HG03439 (cell line): ENCODE results near the gene OPHN1.

Experiments
- ATAC-seq: cut with Tn5 transposase; IDR thresholded peaks from one replicate; pipeline ENCODE4 v1.9.1; 2021; ENCODE audit warnings: mild to moderate bottlenecking, moderate library complexity; ENCODE audit not compliant: unreplicated experiment

Gene OPHN1

GRCh38 chrX:68183612-68184214 lies 249.6 kb downstream of the OPHN1 start:
- no peak for ATAC-seq

DNA sequence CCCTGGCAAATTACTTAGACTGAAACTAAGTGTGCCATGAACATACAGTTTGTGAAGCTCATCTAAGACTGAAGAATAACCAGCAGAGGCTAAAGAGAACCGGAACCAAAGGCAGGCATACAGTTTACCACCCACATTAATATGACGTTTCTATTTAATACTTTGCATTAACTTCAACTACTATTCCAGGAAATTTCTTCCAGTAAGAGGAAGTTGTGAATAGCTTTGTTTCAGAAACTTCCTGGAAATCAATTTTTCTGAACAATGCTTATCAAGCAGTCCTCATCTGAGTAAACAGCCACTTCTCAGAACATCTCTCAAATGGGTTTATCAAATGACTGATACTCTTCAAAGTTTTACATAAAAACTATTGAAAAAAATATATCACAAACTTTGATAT lies 252.7 kb downstream of the OPHN1 start:
- no peak for ATAC-seq

DNA sequence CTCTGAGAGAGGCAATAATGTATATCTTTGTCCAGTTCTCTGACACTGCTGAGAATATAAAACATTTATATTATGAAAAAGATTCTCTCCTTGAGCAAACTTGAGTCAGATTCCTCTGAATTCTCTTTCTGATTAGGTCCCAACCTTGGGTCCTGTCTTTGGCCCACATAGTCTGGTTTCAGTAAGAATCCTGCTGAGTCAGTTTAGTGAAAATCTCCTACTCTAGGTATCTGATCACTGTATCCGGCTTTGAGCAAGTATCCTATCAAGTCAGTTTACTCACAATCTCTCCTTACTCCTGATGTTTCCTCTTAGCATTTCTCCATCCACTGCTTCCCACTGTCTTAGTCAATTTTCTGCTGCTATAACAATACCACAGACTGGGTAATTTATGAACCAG lies 253.9 kb downstream of the OPHN1 start:
- no peak for ATAC-seq

DNA sequence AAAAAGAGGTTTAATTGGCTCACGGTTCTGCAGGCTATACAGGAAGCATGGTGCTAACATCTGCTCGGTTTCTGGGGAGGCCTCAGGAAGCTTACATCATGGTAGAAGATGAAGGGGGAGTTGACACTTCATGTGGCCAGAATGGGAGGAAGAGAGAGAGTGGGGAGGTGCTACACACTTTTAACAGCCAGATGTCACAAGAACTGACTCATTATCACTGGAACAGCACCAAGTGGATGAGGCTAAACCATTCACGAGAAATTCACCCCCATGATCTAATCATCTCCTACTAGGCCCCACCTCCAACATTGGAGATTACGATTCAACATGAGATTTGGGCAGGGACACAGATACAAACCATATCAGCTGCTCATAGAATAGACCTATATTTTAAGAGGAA lies 255.8 kb downstream of the OPHN1 start:
- ATAC-seq = no peak

DNA sequence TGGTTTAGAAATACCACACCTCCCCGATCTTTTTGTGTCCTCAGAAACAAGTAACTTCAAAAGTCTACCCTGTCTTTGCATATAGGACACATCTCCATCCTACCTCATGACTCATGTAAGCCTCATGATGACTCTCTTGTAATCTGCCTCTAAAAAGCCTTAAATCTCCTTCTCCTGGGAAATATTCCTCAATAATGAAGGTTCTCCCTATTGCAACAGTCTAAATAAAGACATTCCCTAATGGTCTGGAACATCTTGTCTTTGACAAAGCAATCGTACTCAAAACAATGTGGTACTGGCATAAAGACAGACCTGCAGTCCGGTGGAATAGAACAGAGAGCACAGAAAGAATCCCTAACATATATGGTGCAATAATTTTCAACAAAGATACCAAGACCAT lies 257.7 kb downstream of the OPHN1 start:
- no peak for ATAC-seq

DNA sequence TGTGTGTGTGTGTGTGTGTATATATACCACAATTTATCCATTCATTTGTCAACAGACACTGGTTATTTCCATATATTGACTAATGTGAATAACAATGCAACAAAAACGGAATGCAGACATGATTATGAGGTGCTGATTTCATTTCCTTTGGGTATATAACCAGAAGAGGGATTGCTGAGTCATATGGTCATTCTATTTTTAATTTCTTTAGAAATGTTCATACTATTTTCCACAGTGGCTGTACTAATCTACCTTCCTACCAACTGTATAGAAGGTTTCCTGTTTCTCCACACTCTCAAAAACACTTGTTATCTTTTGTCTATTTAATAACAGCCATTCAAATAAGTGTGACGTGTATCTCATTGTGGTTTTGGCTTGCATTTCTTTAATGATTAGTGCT lies 269.9 kb downstream of the OPHN1 start:
- ATAC-seq = no peak

- ATAC-seq = no peak
Observed at GRCh38 chrX:68147848-68148247, 285.4 kb downstream of the OPHN1 start.

- ATAC-seq = no peak
Observed at GRCh38 chrX:68146054-68146453, 287.2 kb downstream of the OPHN1 start.

DNA sequence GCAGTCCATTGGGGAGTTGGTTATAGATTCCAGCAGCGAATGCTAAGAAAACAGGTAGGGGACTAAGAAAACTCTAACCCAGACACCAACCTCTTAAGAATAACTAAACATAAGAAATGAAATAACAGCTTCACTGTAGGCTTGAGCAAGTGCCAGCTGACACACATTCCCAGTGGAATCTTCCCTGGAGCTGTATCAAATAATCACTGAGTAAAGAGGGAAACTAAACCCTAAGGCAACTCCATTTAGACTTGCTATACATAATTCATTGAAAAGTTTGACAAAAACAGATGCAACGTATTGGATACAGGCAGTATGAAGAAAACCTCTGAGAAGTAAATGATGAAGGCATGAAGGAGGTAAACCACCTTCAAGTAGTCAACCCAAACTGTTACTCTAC lies 293.5 kb downstream of the OPHN1 start:
- no peak for ATAC-seq

DNA sequence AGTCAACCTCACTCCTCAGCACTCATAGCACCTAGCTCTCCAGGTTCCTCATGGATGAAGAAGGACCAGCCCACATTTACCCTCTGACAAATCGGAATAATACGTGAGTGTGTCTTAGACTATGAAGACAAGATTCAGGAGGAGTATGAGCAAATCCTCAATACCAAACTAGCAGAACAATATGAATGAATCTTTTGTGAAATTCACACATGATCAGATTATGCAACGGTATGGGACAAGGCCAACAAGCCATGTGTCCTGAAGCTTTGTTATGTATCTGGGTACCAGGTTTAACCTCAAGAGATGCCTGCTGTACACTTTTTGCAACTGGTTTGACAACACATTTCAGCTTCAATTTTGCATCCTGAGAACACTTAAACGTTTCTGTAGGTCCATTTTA lies 300.1 kb downstream of the OPHN1 start:
- ATAC-seq = no peak

GRCh38 chrX:68132749-68133148 lies 300.5 kb downstream of the OPHN1 start:
- ATAC-seq = no peak

GRCh38 chrX:68121835-68122234 lies 311.5 kb downstream of the OPHN1 start:
- no peak for ATAC-seq

GRCh38 chrX:68121371-68121770 lies 311.9 kb downstream of the OPHN1 start:
- no peak for ATAC-seq

GRCh38 chrX:68115371-68115770 lies 317.9 kb downstream of the OPHN1 start:
- ATAC-seq = no peak

DNA sequence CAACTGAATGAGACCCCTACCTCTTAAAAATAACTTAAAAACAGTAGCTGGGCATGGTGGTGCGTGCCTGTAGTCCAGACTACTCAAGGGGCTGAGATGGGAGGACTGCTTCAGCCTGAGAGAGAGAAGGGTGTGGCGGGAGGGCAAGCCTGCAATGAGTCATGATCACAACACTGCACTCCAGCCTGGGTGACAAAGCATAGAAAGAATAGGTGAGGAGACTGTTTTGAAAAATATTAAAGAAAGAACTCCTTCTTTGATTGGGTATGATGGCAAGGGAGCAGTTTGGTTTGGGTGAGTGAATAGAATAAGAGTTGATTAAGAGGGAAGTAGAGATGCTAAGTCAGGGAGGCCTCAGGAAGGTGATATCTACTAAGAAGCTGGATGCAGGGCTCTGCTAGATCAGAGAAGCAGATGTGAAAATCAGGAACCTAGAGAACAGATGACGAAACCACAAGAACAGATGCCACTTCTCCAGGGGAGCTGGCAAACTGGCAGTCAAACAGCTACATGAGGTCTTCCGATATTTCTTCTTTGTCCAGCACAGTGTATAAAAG lies 318.6 kb downstream of the OPHN1 start:
- ATAC-seq = no peak

DNA sequence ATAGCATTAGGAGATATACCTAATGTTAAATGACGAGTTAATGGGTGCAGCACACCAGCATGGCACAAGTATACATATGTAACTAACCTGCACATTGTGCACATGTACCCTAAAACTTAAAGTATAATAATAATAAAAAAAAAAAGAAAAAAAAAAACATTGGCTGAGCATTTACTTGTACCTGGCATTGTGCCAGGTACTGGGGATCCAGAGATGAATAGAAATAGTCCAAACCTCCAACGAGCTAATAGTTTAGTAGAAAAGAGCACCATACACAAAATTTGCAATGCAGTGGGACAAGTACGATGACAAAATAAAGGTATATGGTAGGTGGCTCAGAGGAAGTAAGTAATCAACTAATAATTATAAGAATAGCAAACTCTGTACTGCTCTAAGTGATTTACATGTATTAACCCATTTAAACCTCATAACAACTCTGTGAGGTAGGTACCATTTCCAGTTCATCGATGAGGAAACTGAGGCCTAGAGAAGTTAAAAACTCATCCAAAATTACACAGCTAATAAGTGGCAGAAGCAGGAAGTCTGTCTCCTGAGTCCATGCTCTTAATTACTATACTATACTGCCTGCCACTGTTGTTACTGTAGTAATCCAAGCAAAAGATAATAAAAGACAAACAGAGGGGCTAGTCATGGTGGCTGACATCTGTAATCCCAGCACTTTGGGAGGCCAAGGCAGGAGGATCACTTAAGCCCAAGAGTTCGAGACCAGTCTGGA lies 319.3 kb downstream of the OPHN1 start:
- no peak for ATAC-seq

GRCh38 chrX:68112321-68112720 lies 321.0 kb downstream of the OPHN1 start:
- no peak for ATAC-seq

GRCh38 chrX:68109162-68109561 lies 324.1 kb downstream of the OPHN1 start:
- no peak for ATAC-seq

GRCh38 chrX:68098431-68098830 lies 334.9 kb downstream of the OPHN1 start:
- ATAC-seq = no peak

GRCh38 chrX:68090266-68090665 lies 343.0 kb downstream of the OPHN1 start:
- ATAC-seq = no peak

GRCh38 chrX:68087526-68087925 lies 345.8 kb downstream of the OPHN1 start:
- no peak for ATAC-seq

GRCh38 chrX:68086709-68087108 lies 346.6 kb downstream of the OPHN1 start:
- no peak for ATAC-seq

DNA sequence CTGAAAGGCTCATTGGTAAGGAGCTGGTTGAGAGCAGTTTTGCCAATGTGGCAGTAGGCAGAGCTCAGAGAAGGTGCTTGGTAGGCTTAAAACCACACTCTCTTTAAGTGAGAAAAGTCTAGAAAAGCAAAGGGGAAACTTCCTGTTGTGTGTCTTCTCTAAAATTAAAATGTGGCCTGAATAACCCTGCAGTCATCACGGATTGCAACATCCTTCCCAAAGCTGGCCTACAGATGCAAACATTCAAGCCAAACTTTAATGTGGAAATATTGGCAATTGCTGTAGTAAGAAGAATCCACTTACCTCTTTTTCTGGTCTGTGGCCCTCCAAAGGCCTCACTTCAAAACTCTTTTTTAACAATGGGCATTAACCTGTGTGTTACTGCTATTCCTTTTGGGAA lies 348.5 kb downstream of the OPHN1 start:
- no peak for ATAC-seq
